ENCODE data around the gene KIF5A. TPM values are rescaled to one million over a fixed set of nuclear protein-coding genes. Genes with fewer than 3 reads are reported as not detected.
A peak's percentile ranks its signal among the peaks of the same experiment; 100 is the strongest.
"Not testable (repeated sequence)": the region's sequence is repeated elsewhere in the genome, so short reads cannot be mapped to it uniquely, and the experiment has no call there.

Gene KIF5A
- total RNA-seq, 1 experiment from 2014 or later = not detected

- DNase-seq (ENCODE audit: low spot score) = peak; percentile 78
Measured at GRCh38 chr12:57583008-57583831, 33.4 kb downstream of the KIF5A start.

GRCh38 chr12:57584050-57584449, 34.2 kb downstream of the KIF5A start:
- DNase-seq (ENCODE audit: low spot score) = no peak

- DNase-seq (ENCODE audit: low spot score) = no peak
Measured at GRCh38 chr12:57584690-57585089, 34.8 kb downstream of the KIF5A start.

GRCh38 chr12:57585156-57585555, 35.3 kb downstream of the KIF5A start:
- DNase-seq (ENCODE audit: low spot score) = no peak

- no peak for DNase-seq (ENCODE audit: low spot score)
Measured at GRCh38 chr12:57586128-57586527, 36.3 kb downstream of the KIF5A start.

- no peak for DNase-seq (ENCODE audit: low spot score)
Measured at GRCh38 chr12:57586832-57587429, 37.1 kb downstream of the KIF5A start.

- not testable (repeated sequence) for DNase-seq (ENCODE audit: low spot score)
Measured at GRCh38 chr12:57588951-57589610, 39.2 kb downstream of the KIF5A start.

- DNase-seq (ENCODE audit: low spot score) = no peak
Measured at GRCh38 chr12:57590479-57590863, 40.6 kb downstream of the KIF5A start.

GRCh38 chr12:57590864-57591781, 41.3 kb downstream of the KIF5A start, which contains the start of gene PIP4K2C:
Gene PIP4K2C (plus strand): TSS chr12:57591192. CDS start chr12:57591290, 98 bp downstream.
- DNase-seq (ENCODE audit: low spot score) = peak; percentile 91

GRCh38 chr12:57591782-57592325, 42.0 kb downstream of the KIF5A start:
- no peak for DNase-seq (ENCODE audit: low spot score)

- no peak for DNase-seq (ENCODE audit: low spot score)
Measured at GRCh38 chr12:57592551-57593165, 42.8 kb downstream of the KIF5A start.

GRCh38 chr12:57593187-57593586, 43.3 kb downstream of the KIF5A start:
- no peak for DNase-seq (ENCODE audit: low spot score)

- DNase-seq (ENCODE audit: low spot score) = no peak
Measured at GRCh38 chr12:57600395-57600794, 50.6 kb downstream of the KIF5A start.

- DNase-seq (ENCODE audit: low spot score) = no peak
Measured at GRCh38 chr12:57602544-57602943, 52.7 kb downstream of the KIF5A start.

- DNase-seq (ENCODE audit: low spot score) = no peak
Measured at GRCh38 chr12:57603324-57603723, 53.5 kb downstream of the KIF5A start.

- DNase-seq (ENCODE audit: low spot score) = no peak
Measured at GRCh38 chr12:57603815-57604453, 54.1 kb downstream of the KIF5A start.

- DNase-seq (ENCODE audit: low spot score) = no peak
Measured at GRCh38 chr12:57604454-57604991, 54.7 kb downstream of the KIF5A start, which contains the start of gene DTX3. Gene DTX3 (plus strand): TSS chr12:57604824. CDS start chr12:57606518, 1,694 bp downstream.

GRCh38 chr12:57604992-57605810, 55.4 kb downstream of the KIF5A start:
- DNase-seq (ENCODE audit: low spot score) = no peak

- no peak for DNase-seq (ENCODE audit: low spot score)
Measured at GRCh38 chr12:57605811-57606311, 56.0 kb downstream of the KIF5A start.

Measured in HT-29 (cell line).